Subcutaneous abdominal adipose tissue (tissue), 5 donors: Measurements from ENCODE around the gene PCSK5.
"Not testable (repeated sequence)": the region's sequence is repeated elsewhere in the genome, so short reads cannot be mapped to it uniquely, and the experiment has no call there.

Experiments used
- H3K27ac ChIP-seq: one replicate; pipeline ENCODE4 v1.7.0; 2013; ENCODE audit warnings: low read depth, mild to moderate bottlenecking, inconsistent platforms, low read length, moderate library complexity
- H3K27me3 ChIP-seq, 5 donors: one replicate each; pipeline ENCODE4 v1.7.0; 2013; ENCODE audit warnings: low read length in 5 of 5, inconsistent platforms in 1 of 5; ENCODE audit not compliant: control insufficient read depth in 5 of 5, insufficient read depth in 4 of 5
- H3K36me3 ChIP-seq, 5 donors: one replicate each; pipeline ENCODE4 v1.7.0; 2013; ENCODE audit warnings: low read length in 5 of 5; ENCODE audit not compliant: control insufficient read depth in 5 of 5, insufficient read depth in 5 of 5
- H3K4me1 ChIP-seq, 5 donors: one replicate each; pipeline ENCODE4 v1.7.0; 2013; ENCODE audit warnings: low read length in 5 of 5, mild to moderate bottlenecking in 3 of 5, moderate library complexity in 1 of 5; ENCODE audit not compliant: control insufficient read depth in 5 of 5, insufficient read depth in 5 of 5
- H3K4me3 ChIP-seq, 5 donors: one replicate each; pipeline ENCODE4 v1.7.0; 2013; ENCODE audit warnings: low read length in 5 of 5, low read depth in 1 of 5
- H3K9ac ChIP-seq, 5 donors: one replicate each; pipeline ENCODE4 v1.7.0; 2013; ENCODE audit warnings: low read length in 5 of 5, mild to moderate bottlenecking in 4 of 5, moderate library complexity in 3 of 5
- H3K9me3 ChIP-seq, 5 donors: one replicate each; pipeline ENCODE4 v1.7.0; 2013; ENCODE audit warnings: low read length in 5 of 5; ENCODE audit not compliant: control insufficient read depth in 5 of 5
- donor health status: healthy.
- donor health status: healthy.
- donor health status: healthy.
- donor health status: healthy.
- donor health status: healthy.

PCSK5 gene

GRCh38 chr9:75900893-75901524 lies 10.5 kb downstream of the PCSK5 start:
- H3K9ac ChIP-seq, H3K9me3 ChIP-seq, H3K27me3 ChIP-seq, H3K4me3 ChIP-seq, H3K27ac ChIP-seq, H3K36me3 ChIP-seq: not testable (repeated sequence)
- peaks cover 0 to 22% (median 12%) of the 10 kb centered on the region in 5 donors for H3K4me1 ChIP-seq

GRCh38 chr9:75903785-75904360 lies 13.4 kb downstream of the PCSK5 start:
- Histone ChIP-seq H3K27me3 (no peaks in the 10 kb centered on the region), H3K9ac (no peak overlapping the region), H3K4me1 (peaks cover 0 to 16% (median 0%) of the 10 kb centered on the region in 5 donors), H3K36me3 (no peaks in the 10 kb centered on the region), H3K9me3 (no peaks in the 10 kb centered on the region), H3K27ac (no peak overlapping the region), H3K4me3 (no peak overlapping the region)

DNA sequence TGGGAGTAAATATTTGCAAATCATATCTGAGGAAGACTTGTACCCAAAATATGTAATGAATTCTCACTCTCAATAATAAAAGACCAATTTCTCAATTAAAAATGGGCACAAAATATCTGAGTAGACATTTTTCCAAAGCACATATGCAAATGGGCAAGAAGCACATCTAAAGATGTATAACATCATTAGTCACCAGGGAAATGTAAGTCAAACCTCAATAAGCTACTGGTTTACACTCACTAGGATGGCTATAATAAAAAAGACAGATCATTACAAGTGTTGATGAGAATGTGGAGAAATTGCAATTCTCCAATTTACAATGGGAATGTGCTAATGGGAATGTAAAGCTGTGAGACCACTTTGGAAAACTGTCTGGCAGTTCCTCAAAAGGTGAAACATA lies 13.9 kb downstream of the PCSK5 start:
- H3K9me3 ChIP-seq = no peaks in the 10 kb centered on the region

DNA sequence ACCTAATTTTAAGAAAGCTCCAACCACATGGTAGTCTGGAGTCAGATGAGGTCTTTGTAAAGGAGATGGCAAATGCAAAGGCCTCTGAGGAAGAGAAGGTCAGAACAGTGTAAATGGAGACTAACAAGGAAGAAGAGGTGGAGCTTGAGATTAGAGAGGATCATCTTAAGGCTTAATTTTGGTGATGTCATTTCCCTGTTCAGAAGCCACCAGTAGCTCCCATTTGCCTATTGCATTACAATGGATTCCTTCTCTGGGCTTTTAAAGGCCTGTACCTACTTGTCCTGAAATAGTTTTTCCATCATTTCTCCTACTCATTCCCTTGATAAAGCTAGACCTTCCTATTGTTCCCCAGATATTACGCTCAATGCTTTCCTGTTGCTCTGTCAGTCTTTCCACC lies 16.1 kb downstream of the PCSK5 start:
- no peak overlapping the region for H3K27ac ChIP-seq
- peaks cover 0 to 21% (median 10%) of the 10 kb centered on the region in 5 donors for H3K4me1 ChIP-seq
- no peak overlapping the region for H3K4me3 ChIP-seq
- no peaks in the 10 kb centered on the region for H3K27me3 ChIP-seq
- no peaks in the 10 kb centered on the region for H3K9me3 ChIP-seq
- no peak overlapping the region for H3K9ac ChIP-seq
- H3K36me3 ChIP-seq = no peaks in the 10 kb centered on the region

More for the DNA sequence above, 13.9 kb downstream of the PCSK5 start:
- no peak overlapping the region for H3K9ac ChIP-seq
- H3K27ac ChIP-seq = no peak overlapping the region
- H3K27me3 ChIP-seq = no peaks in the 10 kb centered on the region
- H3K4me1 ChIP-seq = peaks cover 0 to 13% (median 0%) of the 10 kb centered on the region in 5 donors
- no peaks in the 10 kb centered on the region for H3K36me3 ChIP-seq
- H3K4me3 ChIP-seq = no peak overlapping the region

DNA sequence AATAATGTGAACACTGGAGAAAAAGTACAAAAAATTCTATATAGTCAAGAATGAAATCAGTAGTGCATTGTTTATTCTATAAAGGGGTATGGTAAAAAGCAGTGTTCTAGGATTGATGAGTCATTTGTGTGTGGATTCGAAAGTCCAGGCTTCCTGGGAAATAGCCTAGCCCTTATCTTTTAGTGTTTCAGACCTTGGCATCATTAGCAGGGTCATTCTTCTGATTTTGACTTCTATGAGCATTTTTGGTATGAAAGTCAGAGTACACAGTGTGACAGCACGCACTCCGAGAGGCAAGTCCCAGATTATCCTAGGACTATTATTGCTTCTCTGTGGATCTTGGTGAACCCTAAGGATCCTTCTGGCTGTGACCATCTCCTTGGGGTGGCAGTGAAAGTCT lies 16.9 kb downstream of the PCSK5 start:
- Histone ChIP-seq H3K27me3 (no peaks in the 10 kb centered on the region), H3K9ac (no peak overlapping the region), H3K27ac (no peak overlapping the region), H3K36me3 (no peaks in the 10 kb centered on the region), H3K9me3 (no peaks in the 10 kb centered on the region), H3K4me3 (no peak overlapping the region), H3K4me1 (peaks cover 0 to 21% (median 10%) of the 10 kb centered on the region in 5 donors)

DNA sequence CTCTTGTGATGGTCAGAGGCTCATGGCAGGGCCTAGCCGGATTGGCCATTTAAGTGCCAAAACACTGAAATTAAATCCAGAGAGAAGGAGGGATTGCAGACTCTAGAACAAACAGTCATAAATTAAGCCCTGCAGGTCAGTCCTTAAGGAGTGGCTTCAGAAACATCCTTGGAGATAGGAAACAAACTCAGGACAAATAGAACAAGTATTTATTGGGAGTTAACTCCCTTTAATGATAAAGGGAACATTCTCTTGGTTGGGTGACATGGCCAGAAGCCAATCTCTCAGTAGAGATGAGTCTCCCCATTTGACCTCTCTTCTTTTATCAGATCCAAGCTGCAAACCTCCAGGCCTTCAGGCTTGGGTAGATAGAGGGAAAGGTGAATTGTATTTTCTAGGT lies 17.4 kb downstream of the PCSK5 start:
- H3K9ac ChIP-seq = no peak overlapping the region
- peaks cover 0 to 21% (median 10%) of the 10 kb centered on the region in 5 donors for H3K4me1 ChIP-seq
- H3K36me3 ChIP-seq = no peaks in the 10 kb centered on the region
- no peaks in the 10 kb centered on the region for H3K27me3 ChIP-seq
- H3K9me3 ChIP-seq = no peaks in the 10 kb centered on the region
- H3K4me3 ChIP-seq = no peak overlapping the region
- no peak overlapping the region for H3K27ac ChIP-seq

- no peaks in the 10 kb centered on the region for H3K36me3 ChIP-seq
- no peak overlapping the region for H3K4me3 ChIP-seq
- H3K9ac ChIP-seq = no peak overlapping the region
- H3K4me1 ChIP-seq = peaks cover 0 to 21% (median 10%) of the 10 kb centered on the region in 5 donors
- H3K9me3 ChIP-seq = no peaks in the 10 kb centered on the region
- no peak overlapping the region for H3K27ac ChIP-seq
- no peaks in the 10 kb centered on the region for H3K27me3 ChIP-seq
Measured at GRCh38 chr9:75909776-75910175, 19.3 kb downstream of the PCSK5 start.

GRCh38 chr9:75910731-75911130 lies 20.3 kb downstream of the PCSK5 start:
- Histone ChIP-seq H3K4me1 (peaks cover 0 to 23% (median 13%) of the 10 kb centered on the region in 5 donors), H3K36me3 (no peaks in the 10 kb centered on the region), H3K27me3 (no peaks in the 10 kb centered on the region), H3K27ac (no peak overlapping the region), H3K4me3 (no peak overlapping the region), H3K9me3 (no peaks in the 10 kb centered on the region), H3K9ac (no peak overlapping the region)

DNA sequence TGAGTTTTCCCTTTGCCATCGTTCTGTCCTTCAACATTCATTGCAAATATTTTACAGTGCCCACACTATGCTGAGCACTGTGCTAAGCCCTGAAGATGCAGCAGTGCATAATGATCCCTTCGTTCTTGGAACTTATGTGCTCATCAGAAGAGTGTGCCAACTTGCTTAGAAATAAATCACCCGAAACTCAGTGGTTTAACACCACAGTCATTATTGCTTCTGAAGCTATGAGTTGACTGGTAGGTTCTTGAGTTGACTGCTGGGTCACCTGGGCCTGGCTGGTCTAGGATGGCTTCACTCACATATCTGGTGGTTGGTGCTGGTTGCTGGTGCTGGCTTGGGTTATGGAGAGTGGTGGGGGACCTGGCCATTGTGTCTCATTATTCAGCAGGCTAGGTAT lies 20.9 kb downstream of the PCSK5 start:
- no peaks in the 10 kb centered on the region for H3K27me3 ChIP-seq
- H3K4me1 ChIP-seq = peaks cover 0 to 28% (median 13%) of the 10 kb centered on the region in 5 donors
- peak overlapping the region in 1 of 5 donors; percentile 9 for H3K4me3 ChIP-seq
- H3K9ac ChIP-seq = no peak overlapping the region
- H3K27ac ChIP-seq = no peak overlapping the region
- no peaks in the 10 kb centered on the region for H3K36me3 ChIP-seq
- no peaks in the 10 kb centered on the region for H3K9me3 ChIP-seq

- Histone ChIP-seq H3K27ac (no peak overlapping the region), H3K9ac (no peak overlapping the region), H3K36me3 (no peaks in the 10 kb centered on the region), H3K27me3 (no peaks in the 10 kb centered on the region), H3K9me3 (no peaks in the 10 kb centered on the region), H3K4me3 (no peak overlapping the region), H3K4me1 (peaks cover 0 to 27% (median 13%) of the 10 kb centered on the region in 5 donors)
Measured at GRCh38 chr9:75912951-75913350, 22.5 kb downstream of the PCSK5 start.
